Gastrocnemius medialis (tissue), 4 donors: ENCODE data around the gene COL6A2. TPM values are rescaled to one million over a fixed set of nuclear protein-coding genes. Genes with fewer than 3 reads are reported as not detected.

Experiments used
- ATAC-seq, 2 donors: fragments of 150-250 bp; one replicate each; pipeline ENCODE4 v1.9.1; 2016
- DNase-seq, 2 donors: peaks; one replicate each; pipeline ENCODE4 v3.0.0-alpha.2; 2019
- H3K27ac ChIP-seq, 4 donors: fragments of 200-600 bp; sonication (generic); 1 replicate in 1 of 4; 2 replicates in 3 of 4; pipeline ENCODE4 v1.5.1; 2016 to 2018; ENCODE audit warnings: mild to moderate bottlenecking in 2 of 4, moderate library complexity in 1 of 4
- H3K27me3 ChIP-seq, 3 donors: fragments of 200-600 bp; sonication (generic) in 2 of 3; 1 replicate in 1 of 3; 2 replicates in 2 of 3; pipeline versions ENCODE4 v1.5.1 to v1.6.0; 2016 to 2019; ENCODE audit warnings: mild to moderate bottlenecking in 1 of 3, moderate library complexity in 1 of 3
- H3K36me3 ChIP-seq, 2 donors: fragments of 200-600 bp; sonication (generic) in 1 of 2; one replicate each; pipeline ENCODE4 v1.5.1; 2017 to 2018
- H3K4me1 ChIP-seq, 2 donors: fragments of 200-600 bp; sonication (generic) in 1 of 2; one replicate each; pipeline ENCODE4 v1.5.1; 2016 to 2017; ENCODE audit warnings: mild to moderate bottlenecking in 2 of 2
- H3K4me3 ChIP-seq, 4 donors: fragments of 200-600 bp; sonication (generic) in 3 of 4; 1 replicate in 1 of 4; 2 replicates in 3 of 4; pipeline ENCODE4 v1.5.1; 2016 to 2019; ENCODE audit warnings: mild to moderate bottlenecking in 2 of 4
- H3K9me3 ChIP-seq, 3 donors: fragments of 200-600 bp; sonication (generic) in 2 of 3; 1 replicate in 1 of 3; 2 replicates in 2 of 3; pipeline ENCODE4 v1.5.1; 2016 to 2019
- POLR2A ChIP-seq, 2 donors: fragments of 450-650 bp; IDR thresholded peaks; one replicate each; pipeline ENCODE4 v1.6.1; 2017; ENCODE audit warnings: antibody characterized with exemption in 2 of 2, mild to moderate bottlenecking in 2 of 2, moderate library complexity in 2 of 2
- in situ Hi-C, 4 donors: fragments of 200-750 bp; cut with MboI; loops; one replicate each; pipeline versions ENCODE4 v1.15.0 to v1.8.0; 2017; ENCODE audit warnings: low sequenced_read_pairs in 4 of 4
- intact Hi-C: fragments of 100-400 bp; cut with DNase I; formaldehyde crosslinking; loops from one replicate; pipeline ENCODE4 v1.15.1; 2023; ENCODE audit warnings: low total_unique reads
- total RNA-seq, 4 donors: library from RNA; depleted of rRNA; stranded (reverse); fragments of >200 nt; gene quantifications; one replicate each; pipeline versions ENCODE4 v1.1.0 to v1.2.3, GENCODE V29; 2016
- TF ChIP-seq, protein P1 (sequence below), 5 experiments: fragments of 450-650 bp in 3 of 5; fragments of 200-600 bp in 2 of 5; sonication (generic) in 2 of 5; IDR thresholded peaks in 4 of 5; conservative IDR thresholded peaks in 1 of 5; 1 replicate in 4 of 5; 2 replicates in 1 of 5; pipeline ENCODE4 v1.5.1; 2016 to 2019; ENCODE audit warnings: antibody characterized with exemption in 5 of 5, mild to moderate bottlenecking in 3 of 5, moderate library complexity in 3 of 5

Gene COL6A2
- total RNA-seq: 100 to 1,000 TPM in 2 of 4 donors, 10 to 100 TPM in 2; 44.0 to 141 (median 88.4) TPM

GRCh38 chr21:46097336-46098293 lies at the start of gene COL6A2:
Gene COL6A2 (plus strand): TSS chr21:46098112.
- no peaks in the 10 kb centered on the region for H3K36me3 ChIP-seq
- TF ChIP-seq POLR2A (IDR thresholded peaks at IDR 0.05): peak; percentile 48 to 65
- TF ChIP-seq, protein P1, sequence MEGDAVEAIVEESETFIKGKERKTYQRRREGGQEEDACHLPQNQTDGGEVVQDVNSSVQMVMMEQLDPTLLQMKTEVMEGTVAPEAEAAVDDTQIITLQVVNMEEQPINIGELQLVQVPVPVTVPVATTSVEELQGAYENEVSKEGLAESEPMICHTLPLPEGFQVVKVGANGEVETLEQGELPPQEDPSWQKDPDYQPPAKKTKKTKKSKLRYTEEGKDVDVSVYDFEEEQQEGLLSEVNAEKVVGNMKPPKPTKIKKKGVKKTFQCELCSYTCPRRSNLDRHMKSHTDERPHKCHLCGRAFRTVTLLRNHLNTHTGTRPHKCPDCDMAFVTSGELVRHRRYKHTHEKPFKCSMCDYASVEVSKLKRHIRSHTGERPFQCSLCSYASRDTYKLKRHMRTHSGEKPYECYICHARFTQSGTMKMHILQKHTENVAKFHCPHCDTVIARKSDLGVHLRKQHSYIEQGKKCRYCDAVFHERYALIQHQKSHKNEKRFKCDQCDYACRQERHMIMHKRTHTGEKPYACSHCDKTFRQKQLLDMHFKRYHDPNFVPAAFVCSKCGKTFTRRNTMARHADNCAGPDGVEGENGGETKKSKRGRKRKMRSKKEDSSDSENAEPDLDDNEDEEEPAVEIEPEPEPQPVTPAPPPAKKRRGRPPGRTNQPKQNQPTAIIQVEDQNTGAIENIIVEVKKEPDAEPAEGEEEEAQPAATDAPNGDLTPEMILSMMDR (IDR thresholded peaks at IDR 0.05 in 4 of 5, conservative IDR thresholded peaks at IDR 0.05 in 1 of 5): peak in 1 of 5 experiments; percentile 29
- DNase-seq (peak in 1 of 2 donors; percentile 27), ATAC-seq (peak; percentile 61 to 72)
- H3K4me3 ChIP-seq: peak within 1 kb of the TSS; percentile 54 to 58 (median 56)
- no peaks in the 10 kb centered on the region for H3K9me3 ChIP-seq
- in situ Hi-C loops (no loop called here), intact Hi-C loops (loop anchor here (2.0 kb wide), 1 partner anchor 127 kb away; no protein-coding TSS in a partner anchor)
- no peaks in the 10 kb centered on the region for H3K4me1 ChIP-seq
- H3K27ac ChIP-seq: peak within 1 kb of the TSS; percentile 67 to 83 (median 80)
- H3K27me3 ChIP-seq: peaks cover 21 to 46% (median 25%) of the 10 kb centered on the region in 3 donors

- ATAC-seq (peak; percentile 95), DNase-seq (peak; percentile 76 to 91)
- in situ Hi-C loops: no loop called here
- H3K27me3 ChIP-seq: peaks cover 0 to 9% (median 7%) of the 10 kb centered on the region in 3 donors
- no peak for TF ChIP-seq POLR2A (IDR thresholded peaks at IDR 0.05)
- TF ChIP-seq, protein P1 (IDR thresholded peaks at IDR 0.05 in 4 of 5, conservative IDR thresholded peaks at IDR 0.05 in 1 of 5): no peak
- peak overlapping the region; percentile 73 to 83 (median 80) for H3K27ac ChIP-seq
- no peaks in the 10 kb centered on the region for H3K9me3 ChIP-seq
- H3K36me3 ChIP-seq: no peaks in the 10 kb centered on the region
- H3K4me3 ChIP-seq: no peak overlapping the region
- intact Hi-C loops: no loop called here
- peaks cover 4 to 8% of the 10 kb centered on the region in 2 donors for H3K4me1 ChIP-seq
These were observed 48.7 kb upstream of the COL6A2 start for GRCh38 chr21:46048926-46049889.

- DNase-seq (no peak), ATAC-seq (no peak)
- peak overlapping the region; percentile 73 to 83 (median 80) for H3K27ac ChIP-seq
- in situ Hi-C loops (no loop called here), intact Hi-C loops (no loop called here)
- H3K27me3 ChIP-seq: peaks cover 1 to 9% (median 7%) of the 10 kb centered on the region in 3 donors
- H3K4me3 ChIP-seq: no peak overlapping the region
- TF ChIP-seq, protein P1 (IDR thresholded peaks at IDR 0.05 in 4 of 5, conservative IDR thresholded peaks at IDR 0.05 in 1 of 5): no peak
- no peak for TF ChIP-seq POLR2A (IDR thresholded peaks at IDR 0.05)
- peaks cover 4 to 8% of the 10 kb centered on the region in 2 donors for H3K4me1 ChIP-seq
- H3K9me3 ChIP-seq: no peaks in the 10 kb centered on the region
- no peaks in the 10 kb centered on the region for H3K36me3 ChIP-seq
These were observed 47.8 kb upstream of the COL6A2 start for GRCh38 chr21:46049890-46050667.
